K562 (cell line): Measurements from ENCODE around the gene TMEM143. TPM values are rescaled to one million over a fixed set of nuclear protein-coding genes. Genes with fewer than 3 reads are reported as not detected.

ENCODE experiments used
- ATAC-seq: fragments of 200-7000 bp; cut with Tn5 transposase; 3 replicates; pipeline ENCODE4 v1.9.1; 2020; ENCODE audit warnings: moderate library complexity
- BruUV-seq: library from RNA; stranded (reverse); fragments of 400-500 nt; replicated peaks from 2 replicates; lab custom pipeline; 2021; lab: Mats Ljungman, UMichigan
- CTCF ChIA-PET: fragments of 300-600 bp; formaldehyde crosslinking; extraction: SDS; loops from one replicate; lab custom pipeline; 2021; ENCODE audit warnings: low intra/inter-chr PET ratio; lab: Yijun Ruan, JAX
- POLR2A ChIA-PET: fragments of 300-600, 350-650 bp; sonication (Branson Sonifier 250); formaldehyde crosslinking; extraction: SDS; loops from one replicate; lab custom pipeline; 2021; ENCODE audit warnings: antibody characterized with exemption, inconsistent platforms; lab: Yijun Ruan, JAX
- DNase-seq, 4 experiments: peaks; one replicate each; pipeline versions ENCODE4 v3.0.0 to v3.0.0-alpha.2; 2011 to 2018; ENCODE audit warnings: low spot score in 3 of 4, mixed read lengths in 3 of 4; ENCODE audit errors: extremely low read depth in 1 of 4
- FAIRE-seq: peaks from 2 replicates; lab custom pipeline; 2011; peaks lifted over from hg19 to GRCh38; lab: Jason Lieb, UNC
- H2AFZ ChIP-seq: 2 replicates; pipeline ENCODE4 v1.6.0; 2011; ENCODE audit warnings: low read depth, low read length, control low read depth, inconsistent platforms
- H3K27ac ChIP-seq: fragments of 200-600 bp; 3 replicates; pipeline ENCODE4 v1.8.0; 2011; ENCODE audit warnings: low read depth, mild to moderate bottlenecking, control low read depth, inconsistent platforms, low read length, moderate library complexity, mixed read lengths; ENCODE audit errors: extremely low read depth
- H3K27me3 ChIP-seq, 2 experiments: fragments of 300-600 bp in 1 of 2; 2 replicates in 1 of 2; 3 replicates in 1 of 2; pipeline versions ENCODE4 v1.6.0 to v1.8.0; 2011; ENCODE audit warnings: inconsistent platforms in 2 of 2, low read length in 2 of 2, mild to moderate bottlenecking in 1 of 2, mixed read lengths in 1 of 2, moderate library complexity in 1 of 2; ENCODE audit not compliant: control insufficient read depth in 2 of 2, insufficient read depth in 2 of 2
- H3K36me3 ChIP-seq: fragments of 300-600 bp; 3 replicates; pipeline ENCODE4 v1.8.0; 2011; ENCODE audit warnings: mild to moderate bottlenecking, low read length, inconsistent platforms; ENCODE audit not compliant: control insufficient read depth, insufficient read depth
- H3K4me1 ChIP-seq, 2 experiments: fragments of 200-600 bp in 1 of 2; replicated peaks in 1 of 2; 2 replicates in 1 of 2; 3 replicates in 1 of 2; pipeline versions ENCODE4 v1.5.1 to v1.8.0; 2011; ENCODE audit warnings: inconsistent platforms in 2 of 2, low read length in 2 of 2, mild to moderate bottlenecking in 1 of 2, mixed read lengths in 1 of 2, moderate library complexity in 1 of 2; ENCODE audit not compliant: control insufficient read depth in 2 of 2, insufficient read depth in 2 of 2
- H3K4me2 ChIP-seq: 2 replicates; pipeline ENCODE4 v1.6.1; 2011; ENCODE audit warnings: low read length, control low read depth, inconsistent platforms, mixed read lengths; ENCODE audit not compliant: insufficient read depth
- H3K4me3 ChIP-seq: fragments of 200-600 bp; sonication (generic), shearing (Covaris generic); 2 replicates; pipeline ENCODE4 v1.5.1; 2016; ENCODE audit warnings: control low read depth, inconsistent platforms
- H3K79me2 ChIP-seq: fragments of 200-600 bp; 3 replicates; pipeline ENCODE4 v1.8.0; 2011; ENCODE audit warnings: low read length, inconsistent platforms; ENCODE audit not compliant: control insufficient read depth, insufficient read depth
- H3K9ac ChIP-seq, 2 experiments: 2 replicates each; pipeline versions ENCODE4 v1.6.0 to v1.6.1; 2011; ENCODE audit warnings: low read depth in 2 of 2, low read length in 2 of 2, control low read depth in 1 of 2, inconsistent platforms in 1 of 2, mild to moderate bottlenecking in 1 of 2, mixed read lengths in 1 of 2; ENCODE audit not compliant: insufficient read depth in 1 of 2
- H3K9me1 ChIP-seq: one replicate; pipeline ENCODE4 v1.6.0; 2011; ENCODE audit warnings: inconsistent platforms, mild to moderate bottlenecking, low read length, moderate library complexity; ENCODE audit not compliant: control insufficient read depth, insufficient read depth
- H3K9me3 ChIP-seq: replicated peaks from 2 replicates; pipeline ENCODE4 v1.5.1; 2011; ENCODE audit warnings: low read depth, low read length, inconsistent platforms; ENCODE audit not compliant: control insufficient read depth, insufficient read depth
- H4K20me1 ChIP-seq: replicated peaks from 2 replicates; pipeline ENCODE4 v1.6.1; 2011; ENCODE audit warnings: low read length, inconsistent platforms, mixed read lengths; ENCODE audit not compliant: control insufficient read depth, insufficient read depth
- BHLHE40 ChIP-seq: IDR thresholded peaks from 2 replicates; pipeline ENCODE4 v1.6.1; 2011; ENCODE audit warnings: low read length, improper control_type of control experiment
- CHD1 ChIP-seq: fragments of 200-600 bp; sonication (generic); IDR thresholded peaks from one replicate; pipeline ENCODE4 v1.6.1; 2012; ENCODE audit warnings: mild to moderate bottlenecking, moderate library complexity, low read length, inconsistent platforms
- HDAC1 ChIP-seq, 2 experiments: fragments of 450-650 bp; IDR thresholded peaks; 2 replicates each; pipeline ENCODE4 v1.6.1; 2016 to 2017; ENCODE audit warnings: inconsistent platforms in 1 of 2, mild to moderate bottlenecking in 1 of 2, moderate library complexity in 1 of 2
- HDAC6 ChIP-seq: IDR thresholded peaks from 2 replicates; pipeline ENCODE4 v1.6.1; 2012; ENCODE audit warnings: low read depth, mild to moderate bottlenecking, control low read depth, inconsistent platforms, low read length, moderate library complexity
- NR2C1 ChIP-seq, 2 experiments: fragments of 450-650 bp; IDR thresholded peaks; 2 replicates each; pipeline ENCODE4 v1.6.1; 2017; ENCODE audit warnings: mild to moderate bottlenecking in 2 of 2, antibody characterized with exemption in 1 of 2, inconsistent platforms in 1 of 2, missing compliant biosample characterization in 1 of 2, missing genetic modification characterization in 1 of 2
- POLR2G ChIP-seq: fragments of 200-400 bp; formaldehyde crosslinking; IDR thresholded peaks from 2 replicates; pipeline ENCODE4 v1.6.1; 2017; ENCODE audit warnings: low read depth, mild to moderate bottlenecking, antibody characterized with exemption, low read length, moderate library complexity
- RBBP5 ChIP-seq: fragments of 200-600 bp; sonication (generic); IDR thresholded peaks from 2 replicates; pipeline ENCODE4 v1.6.1; 2012; ENCODE audit warnings: borderline replicate concordance, mild to moderate bottlenecking, low read length, control low read depth, inconsistent platforms; ENCODE audit not compliant: insufficient read depth, poor library complexity, severe bottlenecking
- ZNF140 ChIP-seq: fragments of 250-450 bp; sonication (Bioruptor Pico); IDR thresholded peaks from 2 replicates; pipeline ENCODE4 v1.8.0; 2021; ENCODE audit warnings: moderate library complexity, mild to moderate bottlenecking, inconsistent platforms
- ZNF740 ChIP-seq, 3 experiments: fragments of 200-800 bp in 1 of 3; sonication (Bioruptor generic) in 1 of 3; sonication (generic) in 1 of 3; formaldehyde crosslinking in 1 of 3; IDR thresholded peaks; 2 replicates each; pipeline versions ENCODE4 v1.6.1 to v1.8.0; 2016 to 2022; ENCODE audit warnings: mild to moderate bottlenecking in 2 of 3, missing compliant biosample characterization in 2 of 3, missing genetic modification characterization in 2 of 3, missing genetic modification reagents in 1 of 3
- WGBS: fragments of 100-300 bp; shearing (Covaris generic); methylation state at CpG from one replicate; pipeline ENCODE4 v1.1.6; 2016; ENCODE audit warnings: low coverage, mixed read lengths; ENCODE audit not compliant: insufficient coverage; ENCODE audit errors: missing lambda C conversion rate; 5-methylcytosine and 5-hydroxymethylcytosine counted together
- in situ Hi-C: fragments of 300-500 bp; cut with MboI; formaldehyde crosslinking; loops from 4 replicates; pipeline ENCODE4 v1.15.0; 2018; ENCODE audit warnings: inconsistent platforms, mixed read lengths
- intact Hi-C: fragments of 100-400 bp; cut with micrococcal nuclease; formaldehyde crosslinking; loops from 2 replicates; pipeline ENCODE4 v1.14.2; 2022
- polyA plus RNA-seq, 8 experiments: library from polyadenylated mRNA; depleted of rRNA in 4 of 8; stranded (reverse) in 5 of 8; unstranded in 3 of 8; fragments of >200 nt; fragmentation: Nextera tagmentation in 2 of 8; fragmentation: Illumina TruSeq in 1 of 8; extraction: Ambion mirVana in 2 of 8; extraction: Trizol in 1 of 8; gene quantifications; 2 replicates each; pipeline versions ENCODE4 v1.2.1 to v1.2.3, GENCODE V29; 2011 to 2014; ENCODE audit warnings: inconsistent platforms in 1 of 8, missing spikeins in 1 of 8
- total RNA-seq, 7 experiments: library from RNA; depleted of rRNA in 6 of 7; stranded (reverse); fragments of >200 nt in 6 of 7; fragmentation: Illumina TruSeq in 2 of 7; extraction: Trizol in 2 of 7; gene quantifications; 2 replicates each; pipeline versions ENCODE4 v1.2.1 to v1.2.3, GENCODE V29; 2011 to 2021; ENCODE audit warnings: low replicate concordance in 1 of 7

The TMEM143 gene
- total and polyA plus RNA-seq, 9 of the 15 experiments (the other 6 are each of a cell fraction or from before 2014, with no cell fraction given) = 0.66 to 8.8 (median 4.3) TPM

- no peaks in the 10 kb centered on the region for H3K27me3 ChIP-seq
- H3K9me1 ChIP-seq = no peaks in the 10 kb centered on the region
- no peak overlapping the region for H3K4me2 ChIP-seq
- H3K79me2 ChIP-seq = no peaks in the 10 kb centered on the region
- peak overlapping the region in 1 of 2 experiments; percentile 24; a peak in 2 of 4 replicates for H3K9ac ChIP-seq
- H3K36me3 ChIP-seq = no peaks in the 10 kb centered on the region
- no peak overlapping the region; the same call in 1 of the 2 replicates for H2AFZ ChIP-seq
- H3K4me3 ChIP-seq = no peak overlapping the region
- H3K9me3 ChIP-seq = no peaks in the 10 kb centered on the region
- ATAC-seq = no peak
- BruUV-seq = no TSS peak
- in situ Hi-C loops (no loop called here), intact Hi-C loops (no loop called here)
- 88% methylated on average over 12 of the region's 12 CpGs for WGBS
- peaks cover 9 to 13% of the 10 kb centered on the region in 2 experiments; a peak in 4 of 5 replicates for H3K4me1 ChIP-seq
- no peaks in the 10 kb centered on the region for H4K20me1 ChIP-seq
- no peak for FAIRE-seq
- no peak for DNase-seq
- peak overlapping the region; percentile 30; the same call in 1 of the 3 replicates for H3K27ac ChIP-seq
- CTCF ChIA-PET = no interaction called here
- TF ChIP-seq RBBP5 (no peak), ZNF140 (no peak)
- POLR2A ChIA-PET = interaction anchor here (0.6 to 1.4 kb wide), 2 partner anchors 14 to 28 kb away, joined by 4 to 5 read pairs; no protein-coding TSS in a partner anchor
Observed at GRCh38 chr19:48355365-48355954, 8.3 kb downstream of the TMEM143 start.

- FAIRE-seq (no peak), ATAC-seq (peak; percentile 13; the same call in 2 of the 3 replicates), DNase-seq (peak; percentile 36 to 62 (median 42))
- 0 out of 2 replicates have a peak overlapping the region, but pooled peaks have one; percentile 33 for H2AFZ ChIP-seq
- H3K9ac ChIP-seq = peak overlapping the region in 1 of 2 experiments; percentile 70; a peak in 1 of 4 replicates
- H3K4me2 ChIP-seq = no peak overlapping the region
- H3K4me1 ChIP-seq = peaks cover 9 to 13% of the 10 kb centered on the region in 2 experiments; a peak in 4 of 5 replicates
- WGBS = 54% methylated on average over 13 of the region's 15 CpGs
- H3K27ac ChIP-seq = peak overlapping the region; percentile 30
- intact Hi-C loops (no loop called here), in situ Hi-C loops (no loop called here)
- H3K9me1 ChIP-seq = no peaks in the 10 kb centered on the region
- no TSS peak for BruUV-seq
- H3K9me3 ChIP-seq = no peaks in the 10 kb centered on the region
- CTCF ChIA-PET = no interaction called here
- no peaks in the 10 kb centered on the region for H3K27me3 ChIP-seq
- POLR2A ChIA-PET = interaction anchor here (1.0 to 1.4 kb wide), 3 partner anchors 9 to 29 kb away, joined by 3 to 7 read pairs (median 4); no protein-coding TSS in a partner anchor
- no peak overlapping the region for H3K4me3 ChIP-seq
- no peaks in the 10 kb centered on the region for H4K20me1 ChIP-seq
- H3K36me3 ChIP-seq = no peaks in the 10 kb centered on the region
- no peaks in the 10 kb centered on the region for H3K79me2 ChIP-seq
- TF ChIP-seq CHD1 (no peak), NR2C1 (IDR thresholded peaks at IDR 0.05) (peak; percentile 73), NR2C1 (tag; IDR thresholded peaks at IDR 0.05) (peak; percentile 78), HDAC1 (IDR thresholded peaks at IDR 0.05) (no peak), POLR2G (no peak), HDAC6 (no peak), ZNF740 (CRISPR knock-in tag; IDR thresholded peaks at IDR 0.05) (no peak), ZNF740 (tag; IDR thresholded peaks at IDR 0.05) (no peak), BHLHE40 (no peak)
Observed at GRCh38 chr19:48354332-48354992, 9.3 kb downstream of the TMEM143 start.
